Inflammatory macrophage treated with lipopolysaccharide for 1 hour (primary cell): Measurements from ENCODE around the gene ABCA6.

Source experiments
- DNase-seq, 2 donors: peaks; one replicate each; pipeline ENCODE4 v3.0.0-alpha.2; 2020 to 2022

The ABCA6 gene

GRCh38 chr17:69046121-69046807, 95.4 kb downstream of the ABCA6 start:
- no peak for DNase-seq

GRCh38 chr17:69045646-69046045, 96.0 kb downstream of the ABCA6 start:
- no peak for DNase-seq

- no peak for DNase-seq
Observed at GRCh38 chr17:69044371-69044770, 97.3 kb downstream of the ABCA6 start.

- no peak for DNase-seq
Observed at GRCh38 chr17:69043098-69043734, 98.5 kb downstream of the ABCA6 start.

- no peak for DNase-seq
Observed at GRCh38 chr17:69042308-69042707, 99.4 kb downstream of the ABCA6 start.

GRCh38 chr17:69031839-69032238, 109.9 kb downstream of the ABCA6 start:
- DNase-seq: no peak

GRCh38 chr17:69030169-69030568, 111.5 kb downstream of the ABCA6 start:
- no peak for DNase-seq
